Measurements from ENCODE around the gene MCU.

DNA sequence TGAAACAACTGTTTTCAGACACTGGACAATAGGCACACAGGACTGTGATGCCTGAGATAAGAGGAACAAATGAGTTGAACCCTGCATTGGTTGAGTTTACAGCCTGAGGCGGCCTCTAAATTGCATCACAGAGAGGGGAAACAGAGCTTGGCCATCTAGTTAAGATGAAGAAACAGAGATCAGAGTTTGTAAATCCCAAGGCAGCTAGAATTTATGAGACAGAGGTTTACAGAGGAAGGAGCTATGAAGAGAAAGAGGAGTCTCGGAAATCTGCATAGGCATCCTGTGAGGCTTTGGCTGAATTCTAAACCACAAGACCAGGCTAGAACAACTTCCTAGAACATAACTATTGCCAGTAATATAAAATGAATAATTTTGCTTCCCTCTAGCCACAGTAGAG is 160.6 kb downstream of the MCU start:
- TF ChIP-seq NFRKB (IDR thresholded peaks at IDR 0.05) (no peak), FOXA1 (IDR thresholded peaks at IDR 0.05) (no peak), TARDBP (IDR thresholded peaks at IDR 0.05) (no peak), SP1 (IDR thresholded peaks at IDR 0.05) (no peak), FOXM1 (IDR thresholded peaks at IDR 0.05; ENCODE audit: borderline replicate concordance) (no peak), ELF4 (IDR thresholded peaks at IDR 0.05) (no peak), LEF1 (IDR thresholded peaks at IDR 0.05; ENCODE audit: borderline replicate concordance) (no peak)

All from HEK293T (cell line).